RWPE2 (cell line): ENCODE data around the gene RRN3.

Experiments used
- ATAC-seq: fragments of 200-7000 bp; cut with Tn5 transposase; 3 replicates; pipeline ENCODE4 v1.9.1; 2021; ENCODE audit warnings: low read depth
- DNase-seq: peaks from one replicate; pipeline ENCODE4 v3.0.0-alpha.2; 2020; ENCODE audit warnings: low spot score
- H3K27ac ChIP-seq: fragments of 450-650 bp; 2 replicates; pipeline ENCODE4 v1.5.1; 2017; ENCODE audit warnings: mild to moderate bottlenecking; ENCODE audit not compliant: poor library complexity, severe bottlenecking
- H3K27me3 ChIP-seq: fragments of 250-450 bp; sonication (Bioruptor Pico); 2 replicates; pipeline ENCODE4 v1.5.1; 2021; ENCODE audit warnings: mild to moderate bottlenecking, moderate library complexity; ENCODE audit not compliant: insufficient read depth, poor library complexity, severe bottlenecking
- H3K36me3 ChIP-seq: fragments of 250-450 bp; sonication (Bioruptor Pico); 2 replicates; pipeline ENCODE4 v1.5.1; 2020; ENCODE audit warnings: low read depth, mild to moderate bottlenecking, moderate library complexity
- H3K4me1 ChIP-seq: fragments of 250-450 bp; sonication (Bioruptor Pico); 2 replicates; pipeline ENCODE4 v1.5.1; 2021; ENCODE audit warnings: mild to moderate bottlenecking, moderate library complexity; ENCODE audit not compliant: insufficient read depth, poor library complexity, severe bottlenecking
- H3K4me3 ChIP-seq: fragments of 250-450 bp; sonication (Bioruptor Pico); 2 replicates; pipeline ENCODE4 v1.5.1; 2021; ENCODE audit warnings: mild to moderate bottlenecking, moderate library complexity; ENCODE audit not compliant: severe bottlenecking
- H3K9me3 ChIP-seq: fragments of 250-450 bp; sonication (Bioruptor Pico); 2 replicates; pipeline ENCODE4 v1.5.1; 2021; ENCODE audit warnings: mild to moderate bottlenecking, moderate library complexity; ENCODE audit not compliant: severe bottlenecking
- CTCF ChIP-seq: fragments of 450-650 bp; IDR thresholded peaks from one replicate; pipeline ENCODE4 v1.5.1; 2017; ENCODE audit warnings: mild to moderate bottlenecking, moderate library complexity; ENCODE audit not compliant: poor library complexity, severe bottlenecking

Gene RRN3

GRCh38 chr16:15041271-15042004 lies 52.6 kb downstream of the RRN3 start:
- H3K27ac ChIP-seq: no peak overlapping the region
- no peaks in the 10 kb centered on the region for H3K4me1 ChIP-seq
- no peaks in the 10 kb centered on the region for H3K27me3 ChIP-seq
- H3K36me3 ChIP-seq: peaks cover 57% of the 10 kb centered on the region
- no peaks in the 10 kb centered on the region for H3K9me3 ChIP-seq
- DNase-seq (no peak), ATAC-seq (0 out of 3 replicates have a peak, but pooled peaks have one; percentile 13)
- no peak overlapping the region for H3K4me3 ChIP-seq
- TF ChIP-seq CTCF: no peak

DNA sequence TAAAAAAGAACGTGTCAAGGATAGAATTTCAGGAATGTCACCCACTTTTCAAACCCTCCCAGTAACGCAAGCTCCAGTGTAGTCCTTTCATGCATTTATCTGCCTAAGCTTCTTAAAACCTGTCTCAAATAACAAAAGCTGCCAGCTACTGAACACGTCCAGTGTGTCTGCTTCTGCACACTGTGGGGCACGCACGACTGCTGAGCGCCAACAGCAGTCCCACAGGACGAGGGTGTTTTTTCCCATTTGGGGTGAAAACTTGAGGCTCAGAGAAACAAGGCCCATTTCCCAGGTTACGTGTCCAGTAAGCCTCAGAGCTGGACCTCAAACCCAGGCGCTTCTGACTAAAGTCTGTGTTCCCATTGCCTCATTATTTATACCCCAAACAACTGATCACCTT lies 55.4 kb downstream of the RRN3 start:
- DNase-seq (no peak), ATAC-seq (no peak)
- TF ChIP-seq CTCF: no peak
- Histone ChIP-seq H3K9me3 (no peaks in the 10 kb centered on the region), H3K36me3 (peaks cover 84% of the 10 kb centered on the region), H3K4me3 (no peak overlapping the region), H3K4me1 (no peaks in the 10 kb centered on the region), H3K27ac (no peak overlapping the region), H3K27me3 (no peaks in the 10 kb centered on the region)

DNA sequence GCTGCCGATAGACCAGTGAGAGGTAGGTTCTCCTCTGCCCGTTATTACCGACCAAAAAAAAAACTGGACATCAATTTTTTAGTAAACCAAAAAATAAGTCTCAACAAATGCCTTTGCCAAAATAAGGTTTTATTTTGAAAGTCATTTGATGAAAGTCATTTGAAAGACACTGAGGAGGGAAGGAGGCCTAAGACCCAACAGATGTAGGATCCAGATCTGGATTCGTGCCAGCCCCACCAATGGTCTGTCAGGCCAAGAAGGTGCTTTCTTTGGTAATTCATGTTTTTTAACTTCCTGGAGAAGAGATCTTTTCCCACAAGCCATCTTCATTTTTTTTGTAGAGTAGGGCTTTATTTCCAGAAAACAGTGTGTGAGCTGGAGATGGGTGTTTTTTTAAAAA lies 56.3 kb downstream of the RRN3 start:
- DNase-seq (no peak), ATAC-seq (no peak)
- Histone ChIP-seq H3K36me3 (peaks cover 88% of the 10 kb centered on the region), H3K27me3 (no peaks in the 10 kb centered on the region), H3K4me3 (no peak overlapping the region), H3K4me1 (no peaks in the 10 kb centered on the region), H3K9me3 (no peaks in the 10 kb centered on the region), H3K27ac (no peak overlapping the region)
- no peak for TF ChIP-seq CTCF

DNA sequence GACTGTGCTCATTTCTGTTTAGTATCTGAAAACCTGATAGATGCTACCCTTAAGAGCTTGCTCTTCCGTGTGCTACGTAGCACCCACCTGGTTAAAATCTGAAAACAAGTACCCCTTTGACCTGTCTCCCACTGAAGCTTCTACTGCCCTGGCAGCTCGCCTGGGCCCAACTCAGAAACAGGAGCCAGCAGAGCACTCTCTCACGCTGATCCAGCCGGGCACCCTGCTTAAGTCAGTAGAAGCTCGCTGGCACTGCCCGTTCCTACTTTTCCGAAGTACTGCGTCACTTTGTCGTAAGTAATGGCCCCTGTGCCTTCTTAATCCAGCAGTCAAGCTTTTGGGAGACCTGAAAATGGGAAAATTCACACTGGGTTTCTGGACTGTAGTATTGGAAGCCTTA lies 57.1 kb downstream of the RRN3 start:
- Histone ChIP-seq H3K36me3 (peaks cover 91% of the 10 kb centered on the region), H3K9me3 (no peaks in the 10 kb centered on the region), H3K4me3 (no peak overlapping the region), H3K4me1 (no peaks in the 10 kb centered on the region), H3K27me3 (no peaks in the 10 kb centered on the region), H3K27ac (no peak overlapping the region)
- no peak for ATAC-seq
- no peak for TF ChIP-seq CTCF
- no peak for DNase-seq

DNA sequence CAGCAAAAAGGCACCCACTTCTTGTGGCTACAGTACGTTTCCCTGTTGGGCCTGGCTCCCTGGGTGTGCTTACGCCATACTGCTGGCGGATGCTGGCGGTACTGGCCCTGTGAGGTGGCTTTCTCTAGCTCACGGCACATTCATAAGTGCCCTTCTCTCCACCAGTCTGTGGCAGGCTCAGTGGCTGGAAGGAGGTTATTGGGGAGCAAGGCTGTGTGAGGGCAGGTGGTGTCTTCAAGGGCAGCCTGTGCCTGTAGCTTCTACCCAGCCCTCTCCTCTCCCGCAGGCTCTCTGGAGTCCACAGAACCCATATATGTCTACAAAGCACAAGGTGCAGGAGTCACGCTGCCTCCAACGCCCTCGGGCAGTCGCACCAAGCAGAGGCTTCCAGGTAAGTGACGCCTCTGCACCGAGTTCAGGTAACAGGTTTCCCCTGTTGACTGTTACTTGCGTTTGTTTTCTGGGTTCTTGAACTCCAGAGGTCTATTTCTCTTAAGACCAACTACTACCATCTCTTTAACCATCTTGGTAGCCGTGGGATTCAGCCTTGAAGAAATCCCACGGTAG lies 58.8 kb downstream of the RRN3 start:
- ATAC-seq (no peak), DNase-seq (peak; percentile 34)
- Histone ChIP-seq H3K27ac (no peak overlapping the region), H3K27me3 (no peaks in the 10 kb centered on the region), H3K36me3 (peaks cover 90% of the 10 kb centered on the region), H3K9me3 (no peaks in the 10 kb centered on the region), H3K4me3 (no peak overlapping the region), H3K4me1 (no peaks in the 10 kb centered on the region)
- no peak for TF ChIP-seq CTCF
